GM19043 (cell line): ENCODE measurements around the gene UBE2Z.
"Not testable (repeated sequence)": the region's sequence is repeated elsewhere in the genome, so short reads cannot be mapped to it uniquely, and the experiment has no call there.

Experiments
- ATAC-seq: cut with Tn5 transposase; IDR thresholded peaks from one replicate; pipeline ENCODE4 v1.9.1; 2021; ENCODE audit warnings: low read depth; ENCODE audit not compliant: unreplicated experiment

The UBE2Z gene

DNA sequence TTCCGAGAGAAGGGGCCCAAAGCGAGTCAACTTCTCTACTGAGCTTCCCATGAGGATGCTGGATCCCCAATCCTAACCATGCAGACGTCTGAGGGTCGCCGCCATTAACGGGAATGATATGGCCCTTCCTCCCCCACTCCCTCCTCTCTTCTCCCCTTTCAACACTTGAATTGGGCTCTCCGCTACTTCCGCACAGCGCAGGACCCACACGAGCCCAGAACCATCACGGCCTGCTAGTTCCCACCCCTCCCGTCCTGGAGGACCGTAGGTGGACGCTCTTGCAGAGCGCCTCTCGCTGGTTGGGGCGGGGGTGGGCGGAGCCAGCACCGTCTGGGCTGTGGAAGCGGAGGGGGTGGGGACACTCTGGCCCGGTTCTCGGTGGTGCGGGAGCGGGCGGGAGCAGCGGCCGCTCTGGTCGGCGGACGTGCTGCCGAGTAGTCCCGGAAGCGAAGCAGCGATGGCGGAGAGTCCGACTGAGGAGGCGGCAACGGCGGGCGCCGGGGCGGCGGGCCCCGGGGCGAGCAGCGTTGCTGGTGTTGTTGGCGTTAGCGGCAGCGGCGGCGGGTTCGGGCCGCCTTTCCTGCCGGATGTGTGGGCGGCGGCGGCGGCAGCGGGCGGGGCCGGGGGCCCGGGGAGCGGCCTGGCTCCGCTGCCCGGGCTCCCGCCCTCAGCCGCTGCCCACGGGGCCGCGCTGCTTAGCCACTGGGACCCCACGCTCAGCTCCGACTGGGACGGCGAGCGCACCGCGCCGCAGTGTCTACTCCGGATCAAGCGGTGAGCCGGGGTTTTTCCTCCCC is at the start of gene UBE2Z:
UBE2Z (plus strand) TSS at position 361 of the 797 bp plus-strand sequence; CDS start at position 458, 97 bp downstream.
- peak; percentile 75 for ATAC-seq

DNA sequence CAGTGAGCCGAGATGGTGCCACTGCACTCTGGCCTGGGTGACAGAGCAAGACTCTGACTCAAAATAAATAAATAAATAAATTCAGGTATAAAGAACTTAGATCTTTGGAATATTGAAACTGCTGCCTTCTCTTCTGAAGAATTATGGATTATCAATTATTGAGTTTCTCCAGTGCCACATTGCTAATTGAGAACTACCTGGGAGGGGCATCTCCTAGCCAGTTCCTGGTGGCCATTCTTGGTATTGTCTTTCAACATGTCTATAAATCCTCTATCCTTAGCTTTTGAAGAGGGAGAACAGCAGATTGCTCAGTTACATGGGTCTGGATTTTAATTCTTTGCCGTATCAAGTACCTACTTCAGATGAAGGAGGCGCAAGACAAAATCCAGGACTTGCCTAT is 48.2 kb upstream of the UBE2Z start:
- ATAC-seq: no peak

DNA sequence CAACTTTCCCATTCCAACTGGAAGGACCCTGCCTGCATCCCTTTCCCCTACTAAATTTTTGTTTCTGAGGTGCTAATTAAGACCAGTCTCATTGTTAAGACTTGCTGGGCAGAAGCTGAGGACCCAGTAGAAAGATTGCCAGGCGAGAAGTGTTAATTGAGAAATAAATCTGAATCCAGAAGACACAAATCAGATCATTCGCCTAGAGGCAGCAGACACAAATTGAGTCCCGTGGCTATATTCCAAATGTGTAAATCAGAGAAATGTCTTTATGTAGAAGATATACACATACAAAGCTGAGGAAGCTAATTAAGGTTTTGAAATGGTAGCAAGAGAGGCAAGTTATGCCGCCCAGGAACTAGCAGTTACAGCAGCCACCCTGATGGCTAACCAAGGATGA is 47.8 kb upstream of the UBE2Z start:
- ATAC-seq: no peak

DNA sequence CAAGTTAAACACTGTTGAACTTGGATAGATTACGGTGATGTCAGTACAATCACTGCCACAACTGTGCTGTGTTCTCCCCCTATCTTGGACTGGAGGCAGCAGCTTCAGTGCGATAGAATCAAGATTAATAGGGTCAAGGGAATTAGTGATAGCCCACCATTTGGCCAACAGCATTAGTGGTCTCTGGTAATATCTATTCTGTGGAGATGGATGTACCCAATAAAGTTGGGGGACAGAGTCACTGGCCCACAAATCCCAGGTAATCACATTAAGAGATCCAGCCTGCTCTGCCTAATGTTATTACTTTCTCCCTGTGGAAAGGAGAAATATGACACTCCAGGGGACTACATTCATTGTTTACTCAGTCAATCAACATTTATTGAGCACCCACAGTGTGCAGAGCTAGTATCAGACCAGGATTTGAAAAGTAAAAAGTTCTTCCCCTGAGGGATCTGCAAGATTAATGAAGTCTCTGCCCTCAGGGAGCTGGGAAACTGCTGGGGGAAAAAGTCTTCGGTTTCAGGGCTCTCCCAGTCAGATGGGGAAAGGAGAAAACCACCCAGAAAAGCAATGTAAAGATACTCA is 39.2 kb upstream of the UBE2Z start:
- ATAC-seq: no peak

DNA sequence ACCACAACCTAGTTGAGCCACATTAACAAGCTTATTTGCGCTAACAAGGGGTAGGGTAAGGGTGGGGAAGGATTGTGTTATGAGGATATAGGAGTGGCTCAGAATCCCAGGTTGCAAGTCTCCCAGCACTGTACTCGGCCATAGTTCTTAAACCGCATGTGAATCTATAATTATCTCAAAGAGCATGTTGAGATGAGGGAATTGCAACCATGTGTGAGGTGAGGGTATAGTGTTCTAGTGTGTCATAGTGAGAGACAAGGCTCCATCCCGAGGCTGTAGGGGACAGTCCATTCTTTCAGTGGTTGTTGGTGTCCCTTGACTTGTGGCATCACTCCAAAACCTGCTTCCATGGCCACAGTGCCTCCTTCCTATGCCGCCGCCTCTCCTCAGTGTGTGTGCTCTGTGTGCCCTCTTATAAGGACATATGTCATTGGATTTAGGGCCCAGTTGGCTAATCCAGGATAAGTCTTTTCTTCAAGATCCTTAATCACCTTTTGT is 38.3 kb upstream of the UBE2Z start:
- ATAC-seq: no peak

DNA sequence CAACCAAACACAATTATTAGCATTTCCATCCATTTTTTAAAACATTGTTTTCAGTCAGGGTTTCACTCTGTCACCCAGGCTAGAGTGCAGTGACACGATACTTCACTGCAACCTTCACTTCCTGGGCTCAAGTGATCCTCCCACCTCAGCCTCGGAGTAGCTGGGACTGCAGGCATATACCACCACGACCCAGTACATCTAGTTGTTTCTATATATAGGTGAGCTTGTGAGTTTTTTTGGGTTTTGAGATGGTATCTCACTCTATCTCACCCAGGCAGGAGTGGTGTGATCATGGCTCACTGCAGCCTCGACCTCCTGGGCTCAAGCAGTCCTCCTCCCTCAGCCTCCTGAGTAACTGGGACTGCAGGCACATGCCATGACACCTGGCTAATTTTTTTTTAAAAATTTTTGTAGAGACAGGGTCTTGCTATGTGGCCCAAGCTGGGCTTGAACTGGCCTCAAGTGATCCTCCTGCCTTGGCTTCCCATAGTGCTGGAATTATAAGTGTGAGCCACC is 37.1 kb upstream of the UBE2Z start:
- no peak for ATAC-seq

DNA sequence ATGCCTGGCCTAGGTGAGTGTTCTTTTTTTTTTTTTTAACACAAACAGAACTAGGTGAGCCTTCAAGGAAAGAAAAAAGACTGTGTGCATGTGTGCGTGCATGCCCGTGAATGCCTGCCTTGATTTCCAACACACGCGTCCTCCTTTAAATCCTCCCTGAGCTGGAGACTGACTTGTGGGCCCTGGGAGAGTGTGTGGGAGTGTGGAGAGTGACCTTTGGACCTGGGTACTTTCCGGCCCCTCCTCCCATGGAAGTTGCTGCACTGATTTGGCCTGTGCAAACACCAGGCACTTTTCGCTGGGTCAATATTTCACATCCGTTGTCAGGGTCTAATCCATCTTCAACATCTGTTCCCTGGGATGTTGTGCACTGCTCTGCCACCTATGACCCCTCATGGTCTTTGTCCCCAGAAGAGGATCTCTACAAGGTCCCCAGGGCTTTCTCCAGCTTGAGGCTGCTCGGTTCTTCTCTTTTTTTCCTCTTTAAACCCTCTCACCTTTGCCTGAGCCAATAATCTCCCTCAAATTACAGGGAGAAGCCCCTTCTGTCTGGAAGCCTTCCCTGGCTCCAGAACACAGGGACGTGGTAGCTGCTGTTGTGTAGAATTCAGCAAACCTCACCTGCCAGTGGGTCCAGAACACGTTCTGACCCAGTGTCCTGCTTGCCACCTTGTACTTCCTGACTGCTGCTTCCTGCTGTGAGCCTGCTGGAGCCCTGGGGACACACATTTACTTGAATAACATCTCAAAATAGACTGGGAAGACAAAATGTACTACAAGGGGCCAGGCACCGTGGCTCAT is 36.5 kb upstream of the UBE2Z start:
- ATAC-seq: no peak

DNA sequence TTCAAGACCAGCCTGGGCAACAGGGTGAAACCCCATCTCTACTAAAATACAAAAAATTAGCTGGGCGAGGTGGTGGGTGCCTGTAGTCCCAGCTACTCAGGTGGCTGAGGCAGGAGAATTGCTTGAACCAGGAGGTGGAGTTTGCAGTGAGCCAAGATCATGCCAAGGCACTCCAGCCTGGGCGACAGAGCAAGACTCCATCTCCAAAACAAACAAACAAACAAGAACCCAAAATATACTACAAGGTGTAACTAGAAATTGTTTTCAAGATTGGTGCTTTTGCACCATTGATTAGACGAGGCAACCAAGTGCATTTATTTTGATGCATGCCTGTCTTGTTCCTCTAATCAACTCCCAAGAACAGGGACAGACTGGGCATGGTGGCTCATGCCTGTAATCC is 35.8 kb upstream of the UBE2Z start:
- ATAC-seq: not testable (repeated sequence)

DNA sequence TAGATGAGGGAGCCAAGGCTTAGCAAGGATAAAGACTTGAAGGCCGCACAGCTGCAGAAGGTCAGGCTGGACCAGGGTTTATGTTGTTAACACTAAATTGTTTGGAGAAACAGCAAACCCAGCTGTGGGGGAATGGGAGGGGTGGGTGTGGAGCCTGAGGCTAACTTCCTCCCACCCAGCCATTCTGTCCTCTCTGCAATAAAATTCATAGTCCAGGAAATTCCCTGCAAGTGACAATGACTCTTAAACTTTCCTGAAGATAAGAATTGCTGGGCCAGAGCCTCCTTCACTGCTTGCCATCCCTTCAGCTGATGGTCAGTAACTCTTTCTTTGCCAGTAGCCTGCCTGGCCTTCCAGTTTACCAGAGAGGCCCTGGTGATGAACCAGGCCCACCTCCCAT is 35.0 kb upstream of the UBE2Z start:
- ATAC-seq: no peak

DNA sequence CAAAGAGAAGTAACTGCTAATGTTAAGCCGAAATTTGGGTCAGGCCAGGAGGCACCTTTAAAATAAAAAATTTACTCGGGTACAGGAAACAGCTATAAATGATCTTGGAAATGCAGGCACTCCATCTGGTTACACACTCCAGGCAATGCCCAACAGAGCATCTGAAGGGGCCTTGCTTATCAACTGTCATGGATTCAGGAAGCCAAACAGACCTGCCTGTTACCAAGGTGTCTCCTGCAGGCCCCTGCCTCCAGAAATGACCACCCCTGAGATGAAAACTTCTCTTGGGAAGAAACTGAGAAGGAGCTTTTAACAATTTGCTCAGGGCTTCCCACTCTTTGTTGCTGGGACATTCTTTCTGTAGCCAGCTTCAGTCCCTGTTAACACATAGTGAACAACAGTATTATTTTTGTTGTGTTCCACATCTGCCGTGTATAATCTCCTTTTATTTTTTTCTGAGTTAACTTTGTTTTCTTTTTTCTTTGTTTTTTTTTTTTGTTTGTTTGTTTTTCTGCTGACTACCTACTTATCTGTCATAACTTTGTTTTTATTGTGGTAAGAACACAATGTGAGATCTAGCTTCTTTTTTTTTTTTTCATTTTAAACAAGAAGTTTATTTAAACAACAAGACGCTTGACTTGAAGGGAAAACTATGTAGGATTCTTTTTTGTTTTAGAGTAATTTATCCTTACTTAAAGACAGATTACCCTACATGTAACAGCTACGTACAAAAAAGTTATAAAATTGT is 34.3 kb upstream of the UBE2Z start:
- no peak for ATAC-seq

DNA sequence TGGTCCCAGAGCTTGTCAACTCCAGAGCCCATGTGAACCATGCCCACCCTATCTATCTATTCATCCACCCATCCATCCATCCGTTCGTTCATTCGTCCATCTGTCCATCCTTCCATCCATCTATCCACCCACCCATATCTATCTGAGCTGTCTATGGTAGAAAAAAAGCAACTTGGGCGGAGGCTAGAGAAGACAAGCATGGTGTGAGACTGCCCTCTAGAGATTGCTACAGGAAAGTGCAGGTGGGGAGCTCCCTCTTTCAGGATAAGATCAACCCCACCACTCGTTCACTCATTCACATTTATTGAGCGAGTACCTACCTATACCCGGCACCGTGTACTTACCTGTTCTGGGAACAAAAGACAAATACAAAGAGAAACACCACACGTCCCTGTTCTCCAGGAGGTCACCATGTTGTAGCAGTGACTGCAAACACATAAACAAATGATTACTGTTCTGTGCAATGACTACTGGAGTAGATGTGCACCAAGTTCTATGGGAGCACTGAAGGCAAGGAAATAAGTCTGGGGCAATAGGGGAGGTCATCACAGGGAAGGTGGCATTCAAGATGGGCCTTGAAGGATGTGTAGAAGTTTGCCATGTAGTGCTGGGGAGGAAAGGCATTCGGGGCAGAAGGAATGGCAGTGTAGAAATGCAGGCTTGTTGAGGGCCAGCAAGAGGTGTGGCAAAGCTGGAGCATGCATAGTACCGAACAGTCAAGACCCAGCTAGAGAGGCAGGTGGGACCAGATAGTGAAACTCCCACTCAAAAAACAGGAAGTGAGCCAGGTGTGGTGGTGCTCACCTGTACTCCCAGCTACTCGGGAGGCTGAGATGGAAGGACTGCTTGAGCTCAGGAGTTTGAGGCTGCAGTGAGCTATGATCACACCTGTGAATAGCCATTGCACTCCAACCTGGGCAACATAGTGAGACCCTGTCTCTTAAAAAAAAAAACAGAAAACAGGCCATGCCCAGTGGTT is 29.0 kb upstream of the UBE2Z start:
- no peak for ATAC-seq

DNA sequence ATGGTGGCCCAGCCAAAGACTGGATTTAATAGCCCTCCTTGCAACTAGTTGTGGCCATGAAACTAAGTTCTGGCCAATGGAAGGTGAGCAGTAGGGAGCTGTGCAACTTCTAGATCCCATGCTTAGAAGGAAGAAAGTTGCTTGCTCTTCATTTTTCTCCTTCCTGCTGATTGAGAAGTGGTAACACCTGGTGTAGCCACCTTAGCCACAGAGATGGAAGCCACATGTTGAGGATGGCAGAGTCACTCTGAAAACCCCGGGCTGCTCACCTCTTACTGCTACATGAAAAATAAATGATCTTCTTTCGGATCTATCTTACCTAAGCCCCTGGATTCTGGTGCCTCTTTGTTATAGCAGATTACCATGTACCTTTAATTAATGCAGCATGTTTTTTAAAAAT is 25.9 kb upstream of the UBE2Z start:
- ATAC-seq: no peak

DNA sequence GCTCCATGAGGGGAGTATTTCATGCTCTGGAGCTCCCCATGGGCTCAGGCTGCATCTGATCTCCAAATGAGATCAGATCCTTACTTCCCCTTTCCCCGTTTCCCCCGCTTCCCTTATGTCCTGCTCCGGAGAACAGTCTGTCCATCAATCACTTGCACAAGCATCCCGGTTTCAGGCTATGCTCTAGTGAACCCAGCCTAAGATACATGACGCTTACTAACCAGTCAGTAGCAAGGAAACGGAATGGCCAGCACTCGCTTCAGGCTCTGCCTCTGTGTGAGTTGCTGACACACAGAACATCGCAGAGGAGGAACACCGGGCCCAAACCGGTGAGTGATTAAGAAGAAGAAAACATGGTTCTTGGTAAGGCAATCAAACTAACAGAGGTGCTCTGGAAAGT is 25.0 kb upstream of the UBE2Z start:
- ATAC-seq: no peak

DNA sequence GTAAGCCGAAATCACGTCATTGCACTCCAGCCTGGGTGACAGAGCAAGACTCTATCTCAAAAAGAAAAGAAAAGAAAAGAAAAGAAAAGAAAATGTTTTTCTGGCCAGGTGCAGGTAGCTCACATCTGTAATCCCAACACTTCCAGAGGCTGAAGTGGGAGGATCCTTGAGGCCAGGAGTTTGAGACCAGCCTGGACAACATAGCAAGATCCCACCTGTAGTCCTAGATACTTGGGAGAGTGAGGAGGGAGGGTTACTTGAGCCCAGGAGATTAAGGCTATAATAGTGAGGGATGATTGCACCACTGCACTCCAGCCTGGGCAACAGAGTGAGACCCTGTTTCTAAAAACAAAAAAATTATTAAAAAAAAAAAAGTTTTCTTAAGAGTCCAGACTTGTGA is 18.1 kb upstream of the UBE2Z start:
- ATAC-seq: no peak

DNA sequence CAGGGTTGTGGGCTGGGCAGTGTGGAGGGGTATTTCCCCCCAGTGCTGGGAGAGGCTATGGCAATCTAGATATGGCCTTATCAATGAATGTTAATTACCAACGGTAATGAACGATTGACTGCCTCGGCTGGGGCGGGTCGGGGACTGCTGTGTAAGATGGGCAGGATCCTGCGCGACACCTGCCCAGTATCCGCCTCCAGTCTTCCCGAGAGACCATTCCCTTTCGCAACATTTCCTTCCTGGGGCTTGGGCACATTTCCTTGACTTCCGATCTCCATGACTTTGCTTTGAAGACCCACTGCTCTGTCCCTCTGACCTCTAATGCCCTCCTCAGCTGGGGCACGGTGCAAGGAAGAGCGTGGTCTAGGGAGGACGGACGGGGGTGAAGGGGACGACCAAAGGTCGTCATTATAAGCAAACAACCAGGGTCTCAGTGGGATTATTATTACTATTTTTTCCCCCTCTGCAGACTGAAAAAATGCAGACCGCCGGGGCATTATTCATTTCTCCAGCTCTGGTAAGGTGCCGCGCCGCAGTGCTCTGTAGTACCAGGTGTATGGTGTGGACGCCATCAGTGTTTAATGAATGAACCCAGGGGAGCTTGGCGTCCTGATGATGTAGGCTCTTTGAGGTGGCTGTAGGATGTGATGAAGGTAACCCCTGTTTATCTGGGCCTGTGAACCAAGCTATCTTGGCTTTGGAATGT is 15.1 kb upstream of the UBE2Z start:
- no peak for ATAC-seq

DNA sequence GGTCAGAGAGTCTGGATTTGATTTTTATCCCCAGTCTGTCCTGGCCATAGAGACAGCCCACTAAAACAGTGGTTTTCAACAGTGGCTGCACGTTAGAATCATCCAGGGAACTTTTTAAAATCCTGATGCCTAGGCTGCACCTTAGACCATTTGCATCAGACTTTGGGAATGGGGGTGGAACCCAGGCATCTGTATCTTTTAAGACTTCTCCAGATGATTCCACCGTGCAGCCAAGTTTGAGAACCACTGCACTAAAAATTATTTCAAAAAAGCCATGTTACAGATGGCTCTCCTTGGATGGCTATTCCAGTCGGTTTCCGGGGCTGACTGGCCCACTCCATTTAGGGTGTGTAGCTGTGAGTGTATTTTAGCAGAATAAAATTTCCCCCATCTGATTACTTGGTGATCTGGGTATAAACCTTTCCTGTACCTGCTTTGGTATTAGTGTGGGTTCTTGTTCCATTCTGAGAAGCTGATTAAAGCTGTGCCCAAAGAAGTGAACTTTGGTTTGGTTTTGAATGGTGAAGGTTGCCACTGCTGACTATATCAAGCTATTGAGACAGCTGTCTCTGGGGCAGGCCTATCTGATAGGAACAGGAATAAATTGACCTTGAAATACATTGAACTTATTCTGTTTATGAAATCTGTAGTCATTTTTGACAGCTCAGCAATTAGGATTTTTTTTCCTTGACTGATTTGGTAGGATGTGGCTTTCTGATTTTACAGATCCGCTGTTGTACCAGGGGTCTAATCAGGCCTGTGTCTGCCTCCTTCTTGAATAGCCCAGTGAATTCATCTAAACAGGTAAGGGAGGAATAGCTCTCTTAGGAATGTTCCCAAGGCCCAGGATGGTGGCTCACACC is 14.3 kb upstream of the UBE2Z start:
- ATAC-seq: no peak

DNA sequence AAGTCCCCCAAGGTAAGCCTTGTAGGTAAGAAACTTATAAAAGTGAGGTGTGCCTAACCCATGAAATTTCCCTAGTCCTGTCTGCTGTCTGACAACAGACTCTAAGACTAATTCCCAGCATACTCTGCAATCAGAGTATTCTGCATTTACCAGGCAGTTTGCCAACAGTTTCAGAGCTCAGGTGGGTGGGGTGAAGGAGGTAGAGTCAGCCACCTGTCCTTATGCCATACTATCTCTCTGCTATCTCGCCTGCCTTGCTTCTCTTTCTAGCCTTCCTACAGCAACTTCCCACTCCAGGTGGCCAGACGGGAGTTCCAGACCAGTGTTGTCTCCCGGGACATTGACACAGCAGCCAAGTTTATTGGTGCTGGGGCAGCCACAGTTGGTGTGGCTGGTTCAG is 13.3 kb upstream of the UBE2Z start:
- ATAC-seq: no peak

DNA sequence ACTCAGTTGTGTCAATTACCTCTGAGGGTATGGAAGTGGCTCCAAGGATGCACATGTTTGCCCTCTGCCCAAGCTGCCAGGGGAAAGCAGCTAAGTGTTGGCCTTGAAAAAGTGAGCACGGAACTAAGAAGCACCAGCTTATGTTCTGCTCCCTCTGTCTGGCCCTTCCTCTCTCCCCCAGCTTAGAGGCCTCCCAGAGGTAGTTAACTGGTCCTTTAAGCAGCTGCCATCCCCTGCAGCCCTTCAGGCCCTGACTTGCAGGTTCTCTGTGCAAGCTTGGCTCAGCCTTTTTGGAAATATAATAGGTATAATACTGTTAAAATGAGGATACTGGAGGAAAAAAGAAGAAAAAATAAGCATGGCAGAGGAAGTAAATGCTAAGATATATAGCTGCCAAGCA is 7.0 kb upstream of the UBE2Z start:
- no peak for ATAC-seq
